OCI-LY7 (cell line): ENCODE data around the gene GRHL3. TPM values are rescaled to one million over a fixed set of nuclear protein-coding genes. Genes with fewer than 3 reads are reported as not detected.

Experiments
- BruUV-seq: library from RNA; stranded (reverse); fragments of 400-500 nt; replicated peaks from 2 replicates; lab custom pipeline; 2021; lab: Mats Ljungman, UMichigan
- CTCF ChIA-PET: fragments of 300-600 bp; sonication (Branson Sonifier 250); formaldehyde crosslinking; loops from one replicate; lab custom pipeline; 2022; ENCODE audit warnings: antibody characterized with exemption; ENCODE audit not compliant: unreplicated experiment; lab: Charles Lee
- POLR2A ChIA-PET: fragments of 300-600 bp; sonication (Branson Sonifier 250); formaldehyde crosslinking; loops from one replicate; lab custom pipeline; 2022; ENCODE audit warnings: antibody characterized with exemption; lab: Charles Lee
- DNase-seq: peaks from one replicate; pipeline ENCODE4 v3.0.0-alpha.2; 2015; ENCODE audit warnings: low spot score
- H2AFZ ChIP-seq: fragments of 200-600 bp; sonication (generic), shearing (Covaris generic); 2 replicates; pipeline ENCODE4 v1.6.1; 2014; ENCODE audit warnings: mild to moderate bottlenecking, antibody characterized with exemption, low read length, moderate library complexity
- H3K27ac ChIP-seq: fragments of 200-600 bp; sonication (generic); 2 replicates; pipeline ENCODE4 v1.5.1; 2014; ENCODE audit warnings: mixed run types, low read depth, mild to moderate bottlenecking, moderate library complexity, low read length, inconsistent platforms; ENCODE audit not compliant: poor library complexity, severe bottlenecking
- H3K36me3 ChIP-seq: fragments of 200-600 bp; sonication (generic); 2 replicates; pipeline ENCODE4 v1.6.1; 2014; ENCODE audit warnings: mild to moderate bottlenecking, antibody characterized with exemption, low read length, moderate library complexity, mixed read lengths; ENCODE audit not compliant: insufficient read depth
- H3K4me1 ChIP-seq: fragments of 200-600 bp; sonication (generic); 2 replicates; pipeline ENCODE4 v1.5.1; 2014; ENCODE audit warnings: mild to moderate bottlenecking, low read length; ENCODE audit not compliant: insufficient read depth, poor library complexity, severe bottlenecking
- H3K4me2 ChIP-seq: fragments of 200-600 bp; sonication (generic); 2 replicates; pipeline ENCODE4 v1.6.1; 2014; ENCODE audit warnings: mild to moderate bottlenecking, low read length
- H3K4me3 ChIP-seq: fragments of 200-600 bp; sonication (generic); 2 replicates; pipeline ENCODE4 v1.5.1; 2014; ENCODE audit warnings: mild to moderate bottlenecking, low read depth, low read length; ENCODE audit not compliant: poor library complexity, severe bottlenecking
- H3K79me2 ChIP-seq: fragments of 200-600 bp; sonication (generic); 2 replicates; pipeline ENCODE4 v1.6.1; 2016; ENCODE audit warnings: low read depth, mild to moderate bottlenecking, low read length, moderate library complexity, mixed read lengths; ENCODE audit not compliant: insufficient read depth
- H3K9me2 ChIP-seq: fragments of 200-600 bp; sonication (generic); 2 replicates; pipeline ENCODE4 v1.6.1; 2016; ENCODE audit warnings: mild to moderate bottlenecking, low read length, mixed read lengths; ENCODE audit not compliant: insufficient read depth
- H3K9me3 ChIP-seq: fragments of 200-600 bp; sonication (generic); 2 replicates; pipeline ENCODE4 v1.6.1; 2014; ENCODE audit warnings: mild to moderate bottlenecking, mixed run types, low read length, mixed read lengths
- H4K20me1 ChIP-seq: fragments of 200-600 bp; sonication (generic); 2 replicates; pipeline ENCODE4 v1.6.1; 2014; ENCODE audit warnings: mild to moderate bottlenecking, antibody characterized with exemption, low read length, moderate library complexity, mixed read lengths; ENCODE audit not compliant: insufficient read depth
- EZH2phosphoT487 ChIP-seq: fragments of 200-600 bp; sonication (generic); IDR thresholded peaks from 2 replicates; pipeline ENCODE4 v1.6.1; 2018; ENCODE audit warnings: low read depth, borderline replicate concordance, mild to moderate bottlenecking, mixed run types, antibody characterized with exemption, low read length, moderate library complexity, mixed read lengths
- intact Hi-C: fragments of 100-400 bp; cut with micrococcal nuclease; formaldehyde crosslinking; loops from one replicate; pipeline ENCODE4 v1.10.0; 2022; ENCODE audit not compliant: unreplicated experiment
- total RNA-seq, 2 experiments: library from RNA; depleted of rRNA in 1 of 2; stranded (reverse); fragments of >200 nt in 1 of 2; shearing (Covaris generic) in 1 of 2; gene quantifications; 2 replicates each; pipeline ENCODE4 v1.2.3, GENCODE V29; 2014 to 2022
- TF ChIP-seq, protein P1 (sequence below): fragments of 200-600 bp; sonication (generic); conservative IDR thresholded peaks from 2 replicates; pipeline ENCODE4 v1.5.1; 2014; ENCODE audit warnings: mild to moderate bottlenecking, antibody characterized with exemption, low read length, moderate library complexity, mixed read lengths

GRHL3 gene
- total RNA-seq, 2 experiments from 2014 or later: 0.09 to 0.65 TPM

DNA sequence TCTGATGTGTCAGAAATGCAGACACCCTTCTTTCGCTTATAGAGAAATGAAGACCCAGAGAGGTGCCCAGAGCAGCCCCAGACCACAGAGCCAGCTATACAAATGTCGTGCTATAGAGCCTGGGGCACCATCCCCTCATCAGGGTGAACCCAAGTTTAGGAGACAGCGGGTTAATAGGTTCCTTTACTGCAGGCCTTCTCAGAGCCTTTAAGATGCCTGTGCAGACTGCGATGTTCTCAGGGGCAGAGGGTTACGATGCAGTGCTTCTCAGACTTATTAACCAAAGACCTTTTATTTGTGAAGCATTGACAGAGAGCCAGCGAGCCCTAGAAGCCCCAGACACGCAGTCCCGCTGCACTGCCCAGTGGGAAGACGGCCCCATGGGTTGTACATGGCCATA is 47.5 kb downstream of the GRHL3 start:
- H3K4me3 ChIP-seq: no peak overlapping the region
- H3K4me1 ChIP-seq: no peaks in the 10 kb centered on the region
- H2AFZ ChIP-seq: no peak overlapping the region
- POLR2A ChIA-PET: interaction anchor here (1.3 kb wide), 1 partner anchor 16 kb away, joined by 3 read pairs; no protein-coding TSS in a partner anchor
- H3K4me2 ChIP-seq: no peak overlapping the region
- H3K27ac ChIP-seq: no peak overlapping the region
- no peak for TF ChIP-seq EZH2phosphoT487
- TF ChIP-seq, protein P1, sequence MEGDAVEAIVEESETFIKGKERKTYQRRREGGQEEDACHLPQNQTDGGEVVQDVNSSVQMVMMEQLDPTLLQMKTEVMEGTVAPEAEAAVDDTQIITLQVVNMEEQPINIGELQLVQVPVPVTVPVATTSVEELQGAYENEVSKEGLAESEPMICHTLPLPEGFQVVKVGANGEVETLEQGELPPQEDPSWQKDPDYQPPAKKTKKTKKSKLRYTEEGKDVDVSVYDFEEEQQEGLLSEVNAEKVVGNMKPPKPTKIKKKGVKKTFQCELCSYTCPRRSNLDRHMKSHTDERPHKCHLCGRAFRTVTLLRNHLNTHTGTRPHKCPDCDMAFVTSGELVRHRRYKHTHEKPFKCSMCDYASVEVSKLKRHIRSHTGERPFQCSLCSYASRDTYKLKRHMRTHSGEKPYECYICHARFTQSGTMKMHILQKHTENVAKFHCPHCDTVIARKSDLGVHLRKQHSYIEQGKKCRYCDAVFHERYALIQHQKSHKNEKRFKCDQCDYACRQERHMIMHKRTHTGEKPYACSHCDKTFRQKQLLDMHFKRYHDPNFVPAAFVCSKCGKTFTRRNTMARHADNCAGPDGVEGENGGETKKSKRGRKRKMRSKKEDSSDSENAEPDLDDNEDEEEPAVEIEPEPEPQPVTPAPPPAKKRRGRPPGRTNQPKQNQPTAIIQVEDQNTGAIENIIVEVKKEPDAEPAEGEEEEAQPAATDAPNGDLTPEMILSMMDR: no peak
- no peaks in the 10 kb centered on the region for H3K79me2 ChIP-seq
- H3K9me2 ChIP-seq: no peaks in the 10 kb centered on the region
- no peaks in the 10 kb centered on the region for H3K36me3 ChIP-seq
- CTCF ChIA-PET: no interaction called here
- no peaks in the 10 kb centered on the region for H4K20me1 ChIP-seq
- no peaks in the 10 kb centered on the region for H3K9me3 ChIP-seq
- no TSS peak for BruUV-seq
- intact Hi-C loops: no loop called here
- DNase-seq: no peak

DNA sequence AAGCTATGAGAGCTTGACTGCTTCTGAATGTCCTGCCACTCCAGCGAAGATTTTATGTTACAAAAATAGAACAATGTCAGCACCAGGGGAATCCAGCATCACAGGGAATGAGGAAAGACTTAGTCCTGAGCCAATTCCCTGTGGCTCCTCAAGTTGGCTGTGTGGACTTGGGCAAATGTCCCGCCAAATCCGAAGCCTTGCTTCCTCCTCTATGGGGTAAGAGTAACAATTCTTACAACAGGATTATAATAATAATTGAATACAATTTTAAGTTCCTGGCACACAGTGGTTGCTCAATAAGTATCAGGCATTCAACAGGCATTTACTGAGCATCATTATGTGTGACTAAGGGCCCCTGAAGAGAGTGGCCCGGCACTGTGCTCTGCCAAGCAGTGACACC is 50.0 kb downstream of the GRHL3 start:
- H3K4me3 ChIP-seq: no peak overlapping the region
- no peak overlapping the region for H2AFZ ChIP-seq
- H3K36me3 ChIP-seq: no peaks in the 10 kb centered on the region
- no peaks in the 10 kb centered on the region for H3K79me2 ChIP-seq
- ChIA-PET POLR2A (no interaction called here), CTCF (no interaction called here)
- DNase-seq: no peak
- no peak overlapping the region for H3K27ac ChIP-seq
- peaks cover 23% of the 10 kb centered on the region for H3K4me1 ChIP-seq
- intact Hi-C loops: no loop called here
- TF ChIP-seq, protein P1: no peak
- no peak for TF ChIP-seq EZH2phosphoT487
- no peaks in the 10 kb centered on the region for H3K9me3 ChIP-seq
- H3K9me2 ChIP-seq: no peaks in the 10 kb centered on the region
- no peaks in the 10 kb centered on the region for H4K20me1 ChIP-seq
- no peak overlapping the region for H3K4me2 ChIP-seq
- BruUV-seq: no TSS peak

DNA sequence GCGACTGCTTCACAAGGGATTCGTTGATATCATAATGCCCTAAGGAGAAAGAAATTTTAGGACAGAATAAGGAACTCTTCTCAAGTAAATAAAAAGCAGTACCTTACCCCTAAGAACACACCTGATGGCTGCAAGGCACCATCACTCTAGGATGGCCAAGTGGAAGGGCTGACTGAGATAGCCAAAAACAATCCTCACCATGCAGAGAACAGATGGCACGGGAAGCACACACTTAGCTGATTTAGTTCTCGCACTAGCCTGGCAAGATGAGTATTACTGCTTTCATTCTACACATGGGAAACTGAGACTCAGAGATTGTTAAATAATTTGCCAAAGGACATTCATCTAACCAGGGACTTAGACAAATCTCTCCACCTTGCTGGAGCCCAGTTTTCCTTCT is 50.6 kb downstream of the GRHL3 start:
- intact Hi-C loops: no loop called here
- H3K4me1 ChIP-seq: peaks cover 23% of the 10 kb centered on the region
- no peak overlapping the region for H3K4me3 ChIP-seq
- no peaks in the 10 kb centered on the region for H4K20me1 ChIP-seq
- H3K36me3 ChIP-seq: no peaks in the 10 kb centered on the region
- CTCF ChIA-PET: no interaction called here
- no peak overlapping the region for H2AFZ ChIP-seq
- H3K9me3 ChIP-seq: no peaks in the 10 kb centered on the region
- no peak overlapping the region for H3K27ac ChIP-seq
- no peak for TF ChIP-seq EZH2phosphoT487
- TF ChIP-seq, protein P1: no peak
- no TSS peak for BruUV-seq
- H3K79me2 ChIP-seq: no peaks in the 10 kb centered on the region
- H3K4me2 ChIP-seq: no peak overlapping the region
- H3K9me2 ChIP-seq: no peaks in the 10 kb centered on the region
- POLR2A ChIA-PET: no interaction called here
- DNase-seq: no peak
